T47D (cell line): ENCODE data around the gene AS3MT.

Experiments used
- DNase-seq, 2 experiments: peaks; one replicate each; pipeline versions ENCODE4 v3.0.0 to v3.0.0-alpha.2; 2011 to 2012; ENCODE audit warnings: low read depth in 1 of 2, low spot score in 1 of 2
- JUND ChIP-seq: IDR thresholded peaks from 2 replicates; pipeline ENCODE4 v1.6.1; 2012; ENCODE audit warnings: low read depth
- in situ Hi-C: cut with HindIII; loops from 2 replicates; pipeline ENCODE4 v1.10.0; 2016; ENCODE audit warnings: low sequenced_read_pairs, low pct_unique_long_range_greater_than_20kb

Gene AS3MT

GRCh38 chr10:102945962-102946361 lies 76.7 kb downstream of the AS3MT start:
- no peak for TF ChIP-seq JUND
- in situ Hi-C loops, result no loop called here
- peak in 1 of 2 experiments; percentile 44 for DNase-seq

- no peak for TF ChIP-seq JUND
- DNase-seq, result no peak
- in situ Hi-C loops, result no loop called here
Observed at GRCh38 chr10:102946992-102947391, 77.7 kb downstream of the AS3MT start.

GRCh38 chr10:102948176-102948575 lies 78.9 kb downstream of the AS3MT start:
- no peak for TF ChIP-seq JUND
- no peak for DNase-seq
- in situ Hi-C loops, result no loop called here

- TF ChIP-seq JUND, result no peak
- in situ Hi-C loops, result no loop called here
- DNase-seq, result no peak
Observed at GRCh38 chr10:102948786-102949185, 79.5 kb downstream of the AS3MT start.

GRCh38 chr10:102949916-102950315 lies 80.6 kb downstream of the AS3MT start:
- no peak for DNase-seq
- no peak for TF ChIP-seq JUND
- in situ Hi-C loops, result no loop called here

- in situ Hi-C loops, result no loop called here
- no peak for DNase-seq
- TF ChIP-seq JUND, result no peak
Observed at GRCh38 chr10:102951316-102951715, 82.0 kb downstream of the AS3MT start.
